ENCODE results near the gene C3orf49.

C3orf49 gene

DNA sequence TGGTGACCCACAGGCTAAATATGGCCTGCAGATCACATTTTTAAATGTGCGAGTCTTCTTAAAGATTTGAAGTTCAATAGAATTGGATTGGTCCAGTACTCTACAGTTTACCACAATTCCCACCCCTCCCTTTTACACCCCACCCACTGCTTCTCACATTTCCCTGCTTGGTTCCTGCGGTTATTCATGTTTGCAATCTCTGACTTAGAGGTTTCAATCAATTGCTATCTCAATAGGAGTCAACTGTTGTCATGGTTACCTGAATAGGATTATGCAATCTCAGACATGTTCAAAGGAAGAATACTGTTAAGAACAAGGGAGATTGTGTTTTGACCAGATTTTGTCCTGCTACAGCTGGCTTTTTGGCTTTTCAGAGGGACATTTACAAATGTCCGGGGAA, 4.9 kb upstream of the C3orf49 start:
- WGBS, result 72% methylated on average over 3 of the region's 3 CpGs
- Histone ChIP-seq H3K9me3 (ENCODE audit: insufficient read depth, low read depth, low read length) (no peaks in the 10 kb centered on the region), H3K4me1 (ENCODE audit: insufficient read depth, low read length) (0 out of 2 replicates have a peak, but pooled peaks cover 5% of the 10 kb centered on the region), H3K4me3 (ENCODE audit: low read length) (no peak overlapping the region), H3K27ac (ENCODE audit: low read depth, low read length) (no peak overlapping the region), H3K27me3 (ENCODE audit: insufficient read depth, low read length) (no peaks in the 10 kb centered on the region), H3K36me3 (ENCODE audit: insufficient read depth, low read length) (no peaks in the 10 kb centered on the region), H3K9ac (ENCODE audit: low read depth, low read length) (no peak overlapping the region)

- WGBS, result 97% methylated on average over 5 of the region's 5 CpGs
- Histone ChIP-seq H3K9me3 (ENCODE audit: insufficient read depth, low read depth, low read length) (no peaks in the 10 kb centered on the region), H3K4me3 (ENCODE audit: low read length) (no peak overlapping the region), H3K27me3 (ENCODE audit: insufficient read depth, low read length) (no peaks in the 10 kb centered on the region), H3K36me3 (ENCODE audit: insufficient read depth, low read length) (no peaks in the 10 kb centered on the region), H3K4me1 (ENCODE audit: insufficient read depth, low read length) (0 out of 2 replicates have a peak, but pooled peaks cover 5% of the 10 kb centered on the region), H3K9ac (ENCODE audit: low read depth, low read length) (no peak overlapping the region), H3K27ac (ENCODE audit: low read depth, low read length) (no peak overlapping the region)
These were observed 1.9 kb upstream of the C3orf49 start for GRCh38 chr3:63817225-63817624.

GRCh38 chr3:63818282-63819150, 583 bp upstream of the C3orf49 start:
- H3K4me3 ChIP-seq (ENCODE audit: low read length), result no peak overlapping the region
- WGBS, result 57% methylated on average over 10 of the region's 10 CpGs

DNA sequence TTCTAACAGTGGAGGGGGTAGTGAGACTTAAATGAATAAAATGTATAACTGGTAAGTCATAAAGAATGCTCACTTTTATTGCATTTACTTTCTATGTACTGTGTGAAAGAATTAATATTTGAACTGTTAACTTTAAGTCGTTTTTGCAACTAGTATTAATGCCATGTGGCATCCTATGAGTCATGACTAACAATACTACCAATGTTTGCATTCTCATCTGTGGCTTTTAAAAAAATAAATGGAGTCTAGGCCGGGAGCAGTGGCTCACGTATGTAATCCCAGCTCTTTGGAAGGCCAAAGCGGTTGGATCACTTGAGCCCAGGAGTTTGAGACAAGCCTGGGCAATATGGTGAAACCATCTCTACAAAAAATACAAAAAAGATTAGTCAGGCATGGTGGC, 5.2 kb downstream of the C3orf49 start:
- Histone ChIP-seq H3K36me3 (ENCODE audit: insufficient read depth, low read length) (peaks cover 5% of the 10 kb centered on the region; the same call in 1 of the 2 replicates), H3K9ac (ENCODE audit: low read depth, low read length) (no peak overlapping the region), H3K4me3 (ENCODE audit: low read length) (no peak overlapping the region), H3K9me3 (ENCODE audit: insufficient read depth, low read depth, low read length) (no peaks in the 10 kb centered on the region), H3K27me3 (ENCODE audit: insufficient read depth, low read length) (no peaks in the 10 kb centered on the region), H3K4me1 (ENCODE audit: insufficient read depth, low read length) (0 out of 2 replicates have a peak, but pooled peaks cover 4% of the 10 kb centered on the region), H3K27ac (ENCODE audit: low read depth, low read length) (no peak overlapping the region)
- 88% methylated on average over 4 of the region's 4 CpGs for WGBS

More at GRCh38 chr3:63818282-63819150, 583 bp upstream of the C3orf49 start:
- Histone ChIP-seq H3K4me1 (ENCODE audit: insufficient read depth, low read length) (0 out of 2 replicates have a peak, but pooled peaks cover 5% of the 10 kb centered on the region), H3K27ac (ENCODE audit: low read depth, low read length) (no peak overlapping the region), H3K9me3 (ENCODE audit: insufficient read depth, low read depth, low read length) (no peaks in the 10 kb centered on the region), H3K36me3 (ENCODE audit: insufficient read depth, low read length) (no peaks in the 10 kb centered on the region), H3K9ac (ENCODE audit: low read depth, low read length) (no peak overlapping the region), H3K27me3 (ENCODE audit: insufficient read depth, low read length) (no peaks in the 10 kb centered on the region)

DNA sequence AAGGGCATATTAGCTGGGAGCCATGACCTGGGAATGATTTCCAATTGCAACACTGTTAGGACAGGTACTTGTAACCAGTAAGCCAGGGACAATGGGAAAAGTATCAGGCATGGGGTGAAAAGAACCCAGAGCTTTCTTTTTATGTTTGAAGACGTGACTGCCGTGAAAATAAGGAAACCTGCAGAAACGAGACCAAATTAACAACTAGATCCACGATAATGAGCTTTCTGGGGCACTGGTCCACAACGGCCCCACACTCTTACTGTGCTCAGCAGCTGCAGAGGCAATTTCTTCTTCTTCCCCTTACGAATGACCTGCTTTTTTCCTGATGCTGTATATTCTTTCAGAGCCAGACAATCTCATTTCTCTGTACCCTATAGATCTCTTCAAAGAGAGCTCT, 11.4 kb downstream of the C3orf49 start:
- 0 out of 2 replicates have a peak, but pooled peaks cover 4% of the 10 kb centered on the region for H3K4me1 ChIP-seq (ENCODE audit: insufficient read depth, low read length)
- no peaks in the 10 kb centered on the region for H3K9me3 ChIP-seq (ENCODE audit: insufficient read depth, low read depth, low read length)
- no peak overlapping the region for H3K9ac ChIP-seq (ENCODE audit: low read depth, low read length)
- H3K27me3 ChIP-seq (ENCODE audit: insufficient read depth, low read length), result no peaks in the 10 kb centered on the region
- 94% methylated on average over 6 of the region's 6 CpGs for WGBS
- H3K27ac ChIP-seq (ENCODE audit: low read depth, low read length), result no peak overlapping the region
- no peak overlapping the region for H3K4me3 ChIP-seq (ENCODE audit: low read length)
- H3K36me3 ChIP-seq (ENCODE audit: insufficient read depth, low read length), result peaks cover 49% of the 10 kb centered on the region

DNA sequence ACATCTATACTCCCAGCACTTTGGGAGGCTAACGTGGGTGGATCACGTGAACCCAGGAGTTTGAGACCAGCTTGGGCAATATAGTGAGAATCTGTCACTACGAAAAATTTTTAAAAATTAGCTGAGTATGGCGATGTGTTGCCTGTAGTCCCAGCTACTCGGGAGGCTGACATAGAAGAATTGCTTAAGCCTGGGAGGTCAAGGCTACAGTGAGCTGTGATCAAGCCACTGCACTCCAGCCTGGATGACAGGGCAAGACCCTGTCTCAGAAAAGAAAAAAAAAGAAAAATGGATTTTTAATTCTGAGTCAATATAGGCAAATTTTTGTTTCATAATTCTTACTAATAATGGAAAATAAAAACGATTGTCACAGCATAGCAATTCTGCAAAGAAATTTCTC, 13.3 kb downstream of the C3orf49 start:
- peaks cover 62% of the 10 kb centered on the region for H3K36me3 ChIP-seq (ENCODE audit: insufficient read depth, low read length)
- WGBS, result 96% methylated on average over 5 of the region's 6 CpGs

GRCh38 chr3:63841704-63842103, 22.6 kb downstream of the C3orf49 start:
- no peaks in the 10 kb centered on the region for H3K27me3 ChIP-seq (ENCODE audit: insufficient read depth, low read length)
- no peak overlapping the region for H3K4me3 ChIP-seq (ENCODE audit: low read length)
- no peak overlapping the region for H3K9ac ChIP-seq (ENCODE audit: low read depth, low read length)
- H3K36me3 ChIP-seq (ENCODE audit: insufficient read depth, low read length), result peaks cover 1% of the 10 kb centered on the region; the same call in 1 of the 2 replicates
- no CpG with 5 or more reads among the region's 1 CpG for WGBS
- H3K9me3 ChIP-seq (ENCODE audit: insufficient read depth, low read depth, low read length), result no peaks in the 10 kb centered on the region
- H3K27ac ChIP-seq (ENCODE audit: low read depth, low read length), result no peak overlapping the region
- peaks cover 2% of the 10 kb centered on the region; the same call in 1 of the 2 replicates for H3K4me1 ChIP-seq (ENCODE audit: insufficient read depth, low read length)

More for the DNA sequence above, 13.3 kb downstream of the C3orf49 start:
- H3K9me3 ChIP-seq (ENCODE audit: insufficient read depth, low read depth, low read length), result no peaks in the 10 kb centered on the region
- no peak overlapping the region for H3K9ac ChIP-seq (ENCODE audit: low read depth, low read length)
- no peak overlapping the region for H3K27ac ChIP-seq (ENCODE audit: low read depth, low read length)
- no peaks in the 10 kb centered on the region for H3K27me3 ChIP-seq (ENCODE audit: insufficient read depth, low read length)
- no peak overlapping the region for H3K4me3 ChIP-seq (ENCODE audit: low read length)
- H3K4me1 ChIP-seq (ENCODE audit: insufficient read depth, low read length), result 0 out of 2 replicates have a peak, but pooled peaks cover under 1% of the 10 kb centered on the region

- Histone ChIP-seq H3K9ac (ENCODE audit: low read depth, low read length) (no peak overlapping the region), H3K36me3 (ENCODE audit: insufficient read depth, low read length) (no peaks in the 10 kb centered on the region), H3K27me3 (ENCODE audit: insufficient read depth, low read length) (no peaks in the 10 kb centered on the region)
These were observed 23.0 kb downstream of the C3orf49 start for GRCh38 chr3:63842127-63842526.

DNA sequence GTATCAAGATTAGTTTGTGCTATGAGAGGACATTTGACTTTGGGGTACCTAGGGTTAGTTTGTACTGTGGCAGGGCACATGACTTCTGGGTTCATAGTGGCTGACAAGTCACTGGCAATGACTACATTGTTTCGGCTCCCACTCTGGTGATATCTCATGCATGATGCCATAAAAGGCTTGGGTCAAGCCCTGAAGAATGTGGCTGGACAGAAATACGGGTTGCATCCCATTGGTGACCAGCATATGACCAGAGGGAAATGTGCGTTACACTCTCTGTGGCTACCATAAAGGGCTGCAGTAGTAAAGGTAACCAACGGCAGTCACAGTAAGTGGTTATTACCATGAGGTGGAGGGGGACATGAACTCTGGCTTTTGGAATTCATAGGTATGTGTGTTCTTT, 26.1 kb downstream of the C3orf49 start:
- H3K4me3 ChIP-seq (ENCODE audit: low read length), result no peak overlapping the region
- peaks cover 22% of the 10 kb centered on the region for H3K4me1 ChIP-seq (ENCODE audit: insufficient read depth, low read length)
- H3K36me3 ChIP-seq (ENCODE audit: insufficient read depth, low read length), result no peaks in the 10 kb centered on the region
- H3K9me3 ChIP-seq (ENCODE audit: insufficient read depth, low read depth, low read length), result no peaks in the 10 kb centered on the region
- 92% methylated on average over 4 of the region's 4 CpGs for WGBS
- no peak overlapping the region for H3K27ac ChIP-seq (ENCODE audit: low read depth, low read length)
- no peaks in the 10 kb centered on the region for H3K27me3 ChIP-seq (ENCODE audit: insufficient read depth, low read length)
- H3K9ac ChIP-seq (ENCODE audit: low read depth, low read length), result no peak overlapping the region

More at GRCh38 chr3:63842127-63842526, 23.0 kb downstream of the C3orf49 start:
- Histone ChIP-seq H3K4me1 (ENCODE audit: insufficient read depth, low read length) (peaks cover 6% of the 10 kb centered on the region), H3K27ac (ENCODE audit: low read depth, low read length) (no peak overlapping the region), H3K4me3 (ENCODE audit: low read length) (no peak overlapping the region), H3K9me3 (ENCODE audit: insufficient read depth, low read depth, low read length) (no peaks in the 10 kb centered on the region)

- no peaks in the 10 kb centered on the region for H3K36me3 ChIP-seq (ENCODE audit: insufficient read depth, low read length)
- peak overlapping the region; percentile 42; the same call in 1 of the 2 replicates for H3K9ac ChIP-seq (ENCODE audit: low read depth, low read length)
- no peaks in the 10 kb centered on the region for H3K27me3 ChIP-seq (ENCODE audit: insufficient read depth, low read length)
- H3K27ac ChIP-seq (ENCODE audit: low read depth, low read length), result peak overlapping the region; percentile 24
- H3K4me1 ChIP-seq (ENCODE audit: insufficient read depth, low read length), result peaks cover 22% of the 10 kb centered on the region
- H3K4me3 ChIP-seq (ENCODE audit: low read length), result peak overlapping the region; percentile 18; the same call in 1 of the 2 replicates
- H3K9me3 ChIP-seq (ENCODE audit: insufficient read depth, low read depth, low read length), result no peaks in the 10 kb centered on the region
- WGBS, result 79% methylated on average over 1 of the region's 1 CpG
These were observed 28.8 kb downstream of the C3orf49 start for GRCh38 chr3:63847718-63848450.

DNA sequence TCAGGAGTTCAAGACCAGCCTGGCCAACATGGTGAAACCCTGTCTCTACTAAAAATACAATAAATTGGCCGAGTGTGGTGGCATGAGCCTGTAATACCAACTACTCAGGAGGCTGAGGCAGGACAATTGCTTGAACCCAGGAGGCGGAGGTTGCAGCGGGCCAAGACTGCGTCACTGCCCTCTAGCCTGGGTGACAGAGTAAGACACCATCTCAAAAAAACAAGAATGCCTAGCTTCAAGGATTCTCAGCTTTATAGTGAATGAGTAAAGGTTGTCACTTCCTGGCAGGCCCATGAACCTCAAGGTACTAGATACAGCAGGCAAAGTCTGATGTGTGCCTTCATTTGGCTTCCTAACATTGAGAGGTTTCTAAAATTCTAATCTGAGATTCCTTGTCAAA, 30.1 kb downstream of the C3orf49 start:
- Histone ChIP-seq H3K4me3 (ENCODE audit: low read length) (no peak overlapping the region), H3K27ac (ENCODE audit: low read depth, low read length) (no peak overlapping the region)
- WGBS, result 100% methylated on average over 4 of the region's 4 CpGs

More for the DNA sequence above, 30.1 kb downstream of the C3orf49 start:
- Histone ChIP-seq H3K27me3 (ENCODE audit: insufficient read depth, low read length) (no peaks in the 10 kb centered on the region), H3K36me3 (ENCODE audit: insufficient read depth, low read length) (no peaks in the 10 kb centered on the region), H3K4me1 (ENCODE audit: insufficient read depth, low read length) (peaks cover 22% of the 10 kb centered on the region), H3K9me3 (ENCODE audit: insufficient read depth, low read depth, low read length) (no peaks in the 10 kb centered on the region), H3K9ac (ENCODE audit: low read depth, low read length) (no peak overlapping the region)

All from HUES64 (cell line).